GM12801 (cell line): ENCODE results near the gene FEZF1.

Source experiments
- CTCF ChIP-seq: IDR thresholded peaks from one replicate; pipeline ENCODE4 v1.5.1; 2011; ENCODE audit warnings: control low read depth; ENCODE audit not compliant: insufficient read length; ENCODE audit errors: extremely low read depth

Gene FEZF1

GRCh38 chr7:122304319-122304975 lies at the start of gene FEZF1:
FEZF1 (minus strand) TSS chr7:122304750; CDS start chr7:122304437, 313 bp downstream.
- no peak for TF ChIP-seq CTCF

GRCh38 chr7:122352454-122352853 lies 47.9 kb upstream of the FEZF1 start:
- no peak for TF ChIP-seq CTCF

- TF ChIP-seq CTCF = no peak
Measured at GRCh38 chr7:122350701-122351100, 46.2 kb upstream of the FEZF1 start.

- TF ChIP-seq CTCF = no peak
Measured at GRCh38 chr7:122344303-122344620, 39.7 kb upstream of the FEZF1 start.

GRCh38 chr7:122343601-122344302 lies 39.2 kb upstream of the FEZF1 start:
- no peak for TF ChIP-seq CTCF

- no peak for TF ChIP-seq CTCF
Measured at GRCh38 chr7:122340427-122340826, 35.9 kb upstream of the FEZF1 start.

GRCh38 chr7:122339145-122339904 lies 34.8 kb upstream of the FEZF1 start:
- TF ChIP-seq CTCF = no peak
